Measurements from ENCODE around the gene POLK. TPM values are rescaled to one million over a fixed set of nuclear protein-coding genes. Genes with fewer than 3 reads are reported as not detected.

POLK gene
- total and polyA plus RNA-seq, 2 of the 8 experiments (the other 6 are each of a cell fraction or from before 2014, with no cell fraction given) = 2.0 to 9.0 TPM

GRCh38 chr5:75466006-75466716 is 45.5 kb upstream of the POLK start:
- no peak overlapping the region for H3K56ac ChIP-seq (replicated peaks; ENCODE audit: insufficient read length, low read depth, low read length)
- no peaks in the 10 kb centered on the region for H3K36me3 ChIP-seq (ENCODE audit: control insufficient read depth in 2 of 4, insufficient read depth in 4 of 4, low read length in 3 of 4)
- no peak overlapping the region for H3K4me2 ChIP-seq (ENCODE audit: insufficient read depth in 1 of 2, low read depth in 2 of 2, low read length in 2 of 2)
- DNase-seq (ENCODE audit: low read depth in 1 of 2, low spot score in 2 of 2) (no peak), FAIRE-seq (no peak)
- no peak overlapping the region for H2BK12ac ChIP-seq (ENCODE audit: low read depth, low read length)
- H4K5ac ChIP-seq (ENCODE audit: insufficient read length, low read depth, low read length) = no peak overlapping the region
- H3K18ac ChIP-seq (ENCODE audit: extremely low read depth, low read length) = no peak overlapping the region
- ChIA-PET POLR2A (ENCODE audit: partially characterized antibody) (interaction anchor here (1.1 kb wide), 1 partner anchor 35 kb away, joined by 3 read pairs; no protein-coding TSS in a partner anchor), CTCF (ENCODE audit: partially characterized antibody) (interaction anchor here (0.9 to 1.0 kb wide), 3 partner anchors 10 to 197 kb away, joined by 3 read pairs; no protein-coding TSS in a partner anchor)
- peaks cover 4 to 59% of the 10 kb centered on the region in 2 experiments for H3K79me2 ChIP-seq (ENCODE audit: control insufficient read depth in 1 of 2, insufficient read depth in 2 of 2, low read length in 2 of 2)
- no peak overlapping the region for H3K14ac ChIP-seq (ENCODE audit: insufficient read length)
- H3K9ac ChIP-seq (replicated peaks in 1 of 4; ENCODE audit: extremely low read depth in 1 of 4, low read depth in 3 of 4, low read length in 3 of 4) = no peak overlapping the region
- no peak overlapping the region for H2BK15ac ChIP-seq (ENCODE audit: low read length)
- H2BK20ac ChIP-seq (ENCODE audit: low read length) = no peak overlapping the region
- peaks cover 4% of the 10 kb centered on the region; the same call in 1 of the 2 replicates for H3K79me1 ChIP-seq (ENCODE audit: low read depth, low read length)
- no peaks in the 10 kb centered on the region for H3K23me2 ChIP-seq (ENCODE audit: low read depth, low read length)
- H2AFZ ChIP-seq (ENCODE audit: low read length) = no peak overlapping the region
- WGBS, 2 experiments (ENCODE audit: extremely low coverage in 1 of 2, insufficient coverage in 1 of 2, insufficient read length in 1 of 2, insufficient replicate concordance in 2 of 2, low coverage in 1 of 2, low lambda C conversion rate in 2 of 2, missing lambda C conversion rate in 1 of 2) = 79% methylated on average over 6 of the region's 6 CpGs; no CpG with 5 or more reads in 1 of the 2 experiments
- no peaks in the 10 kb centered on the region for H3K9me3 ChIP-seq (ENCODE audit: insufficient read depth in 2 of 2, low read depth in 1 of 2, low read length in 1 of 2)
- no peak overlapping the region for H2BK5ac ChIP-seq (ENCODE audit: low read depth, low read length)
- H3K4me1 ChIP-seq (replicated peaks in 1 of 4; ENCODE audit: control insufficient read depth in 3 of 4, insufficient read depth in 4 of 4, low read length in 3 of 4) = peaks cover 0 to 6% (median 2%) of the 10 kb centered on the region in 4 experiments; a peak in 3 of 7 replicates
- H3K23ac ChIP-seq (ENCODE audit: insufficient read length) = no peak overlapping the region
- H2BK120ac ChIP-seq (replicated peaks; ENCODE audit: low read depth, low read length) = no peak overlapping the region
- H2AK5ac ChIP-seq (ENCODE audit: low read depth, low read length) = no peak overlapping the region
- no peak overlapping the region for H3K4me3 ChIP-seq (ENCODE audit: extremely low read depth in 1 of 4, insufficient read depth in 2 of 4, low read depth in 3 of 4, low read length in 4 of 4)
- H4K20me1 ChIP-seq (replicated peaks in 1 of 2; ENCODE audit: control insufficient read depth in 1 of 2, insufficient read depth in 2 of 2, low read length in 2 of 2) = no peaks in the 10 kb centered on the region
- H3K27ac ChIP-seq (ENCODE audit: low read depth, low read length) = no peak overlapping the region
- H3K27me3 ChIP-seq (replicated peaks in 1 of 4; ENCODE audit: control insufficient read depth in 3 of 4, extremely low read depth in 1 of 4, insufficient read depth in 3 of 4, low read length in 3 of 4) = no peaks in the 10 kb centered on the region
- no peak overlapping the region for H3K4ac ChIP-seq (replicated peaks; ENCODE audit: insufficient read length, low read depth, low read length)
- no peak overlapping the region for H4K91ac ChIP-seq (replicated peaks; ENCODE audit: insufficient read length, low read length)
- no peak overlapping the region for H4K8ac ChIP-seq (ENCODE audit: extremely low read depth, insufficient read depth, low read length)
- TF ChIP-seq BRCA1 (IDR thresholded peaks at IDR 0.05; ENCODE audit: low read depth, low read length) (no peak), EP300 (IDR thresholded peaks at IDR 0.05; ENCODE audit: borderline replicate concordance in 1 of 2, low read depth in 2 of 2, low read length in 2 of 2) (no peak), CBX5 (IDR thresholded peaks at IDR 0.05; ENCODE audit: low read depth, low read length) (no peak), POU5F1 (IDR thresholded peaks at IDR 0.05; ENCODE audit: low read depth, low read length) (no peak), E2F6 (IDR thresholded peaks at IDR 0.05) (no peak), CTCF (IDR thresholded peaks at IDR 0.05; ENCODE audit: control extremely low read depth in 1 of 3, insufficient read depth in 1 of 3, low read depth in 1 of 3, low read length in 3 of 3) (no peak), SAP30 (IDR thresholded peaks at IDR 0.05; ENCODE audit: insufficient read depth, insufficient replicate concordance, low read length) (no peak), SP4 (IDR thresholded peaks at IDR 0.05; ENCODE audit: low read length) (no peak), JUN (IDR thresholded peaks at IDR 0.05; ENCODE audit: low read depth, low read length) (no peak)
